ENCODE results near the gene STAT3. TPM values are rescaled to one million over a fixed set of nuclear protein-coding genes. Genes with fewer than 3 reads are reported as not detected.

Gene STAT3
- total and polyA plus RNA-seq, 2 experiments from 2014 or later, result 84.1 to 112 TPM

GRCh38 chr17:42428141-42428944 lies 40.1 kb upstream of the STAT3 start:
- Histone ChIP-seq H3K27me3 (replicated peaks; ENCODE audit: insufficient read depth) (no peaks in the 10 kb centered on the region), H2AFZ (0 out of 2 replicates have a peak overlapping the region, but pooled peaks have one; percentile 28), H3K9ac (peak overlapping the region; percentile 69), H4K20me1 (ENCODE audit: insufficient read depth) (no peaks in the 10 kb centered on the region), H3K9me3 (ENCODE audit: low read depth) (no peaks in the 10 kb centered on the region), H3K4me1 (ENCODE audit: insufficient read depth) (peaks cover 32% of the 10 kb centered on the region), H3K4me3 (no peak overlapping the region), H3K4me2 (ENCODE audit: unreplicated experiment) (peak overlapping the region; percentile 55), H3K9me2 (ENCODE audit: insufficient read depth) (no peaks in the 10 kb centered on the region), H3K79me2 (ENCODE audit: insufficient read depth) (peaks cover 24% of the 10 kb centered on the region), H3K27ac (peak overlapping the region; percentile 81), H3K36me3 (ENCODE audit: low read depth) (no peaks in the 10 kb centered on the region), H3F3A (ENCODE audit: insufficient read depth) (peaks cover 35% of the 10 kb centered on the region)
- in situ Hi-C loops (cut with MboI), result no loop called here
- WGBS, 2 experiments (ENCODE audit: low coverage in 1 of 2, low lambda C conversion rate in 2 of 2, missing lambda C conversion rate in 2 of 2), result 1 to 4% methylated on average over 4 of the region's 4 CpGs
- TF ChIP-seq EZH2phosphoT487 (IDR thresholded peaks at IDR 0.05; ENCODE audit: insufficient read depth, low read depth) (no peak), EZH2 (IDR thresholded peaks at IDR 0.05; ENCODE audit: insufficient read depth, poor library complexity, severe bottlenecking) (no peak)
- peak; percentile 97 for DNase-seq

DNA sequence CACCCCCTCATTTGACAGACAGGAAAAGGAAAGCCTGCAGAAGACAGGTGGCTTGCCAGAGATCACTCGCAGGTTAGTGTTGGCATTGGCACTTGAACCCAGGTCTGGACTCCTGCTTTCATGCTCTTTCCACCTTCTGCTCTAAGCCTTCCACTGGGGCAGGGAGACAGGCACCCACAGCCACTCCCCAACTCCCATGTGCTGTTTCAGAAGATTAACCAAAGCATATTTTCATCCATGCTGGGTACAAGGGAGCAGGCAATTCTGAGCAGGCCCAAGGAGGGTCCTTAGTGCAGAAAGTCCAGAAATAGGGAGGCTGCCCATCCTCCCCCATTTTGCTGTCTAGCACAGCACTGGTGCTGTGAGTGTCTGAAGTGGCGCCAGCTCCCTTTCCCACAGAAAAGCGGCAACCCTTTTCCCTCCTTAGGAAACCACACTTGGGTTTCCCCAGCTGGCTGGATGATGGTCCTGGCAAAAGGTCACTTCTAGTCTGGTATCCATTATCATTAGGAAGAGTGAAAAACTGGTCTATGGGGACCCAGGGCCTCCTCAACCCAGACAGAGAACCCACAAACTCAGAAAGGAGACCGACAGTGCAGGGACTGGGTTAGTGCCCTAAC lies 36.9 kb upstream of the STAT3 start:
- peak overlapping the region; percentile 54; the same call in 1 of the 2 replicates for H2AFZ ChIP-seq

DNA sequence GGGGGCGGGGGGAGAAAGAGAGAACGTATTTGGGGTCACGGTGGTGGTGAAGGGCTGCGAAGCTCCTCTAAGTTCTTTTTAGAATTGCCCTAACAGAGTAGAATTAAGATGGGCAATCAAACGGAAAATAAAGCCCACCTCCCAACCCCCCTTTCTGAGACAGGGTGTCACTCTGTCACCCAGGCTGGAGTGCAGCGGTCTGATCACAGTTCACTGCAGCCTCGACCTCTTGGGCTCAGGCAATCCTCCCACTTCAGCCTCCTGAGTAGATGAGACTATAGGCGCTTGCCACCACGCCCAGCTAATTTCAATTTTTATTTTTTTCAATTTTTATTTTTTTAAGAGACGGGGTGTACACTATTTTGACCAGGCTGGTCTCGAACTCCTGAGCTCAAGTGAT lies 35.5 kb upstream of the STAT3 start:
- no peaks in the 10 kb centered on the region for H3K27me3 ChIP-seq (replicated peaks; ENCODE audit: insufficient read depth)
- H3K4me1 ChIP-seq (ENCODE audit: insufficient read depth), result peaks cover 33% of the 10 kb centered on the region
- peak overlapping the region; percentile 46 for H2AFZ ChIP-seq
- H3K4me2 ChIP-seq (ENCODE audit: unreplicated experiment), result peak overlapping the region; percentile 98
- no peak for DNase-seq
- TF ChIP-seq EZH2 (IDR thresholded peaks at IDR 0.05; ENCODE audit: insufficient read depth, poor library complexity, severe bottlenecking) (no peak), EZH2phosphoT487 (IDR thresholded peaks at IDR 0.05; ENCODE audit: insufficient read depth, low read depth) (no peak)
- peaks cover 66% of the 10 kb centered on the region for H3K79me2 ChIP-seq (ENCODE audit: insufficient read depth)
- H4K20me1 ChIP-seq (ENCODE audit: insufficient read depth), result peaks cover 13% of the 10 kb centered on the region; the same call in 1 of the 2 replicates
- H3K36me3 ChIP-seq (ENCODE audit: low read depth), result peaks cover 2% of the 10 kb centered on the region; the same call in 1 of the 2 replicates
- 42 to 46% methylated on average over 8 to 11 of the region's 11 CpGs for WGBS, 2 experiments (ENCODE audit: low coverage in 1 of 2, low lambda C conversion rate in 2 of 2, missing lambda C conversion rate in 2 of 2)
- peaks cover 57% of the 10 kb centered on the region for H3F3A ChIP-seq (ENCODE audit: insufficient read depth)
- H3K9ac ChIP-seq, result peak overlapping the region; percentile 97
- H3K27ac ChIP-seq, result peak overlapping the region; percentile 91
- peak overlapping the region; percentile 98 for H3K4me3 ChIP-seq
- H3K9me3 ChIP-seq (ENCODE audit: low read depth), result no peaks in the 10 kb centered on the region
- H3K9me2 ChIP-seq (ENCODE audit: insufficient read depth), result no peaks in the 10 kb centered on the region
- in situ Hi-C loops (cut with MboI), result no loop called here

More for the DNA sequence above, 36.9 kb upstream of the STAT3 start:
- no peaks in the 10 kb centered on the region for H3K36me3 ChIP-seq (ENCODE audit: low read depth)
- DNase-seq, result peak; percentile 64
- peak overlapping the region; percentile 40 for H3K4me2 ChIP-seq (ENCODE audit: unreplicated experiment)
- in situ Hi-C loops (cut with MboI), result no loop called here
- H3K4me1 ChIP-seq (ENCODE audit: insufficient read depth), result peaks cover 27% of the 10 kb centered on the region
- TF ChIP-seq EZH2phosphoT487 (IDR thresholded peaks at IDR 0.05; ENCODE audit: insufficient read depth, low read depth) (no peak), EZH2 (IDR thresholded peaks at IDR 0.05; ENCODE audit: insufficient read depth, poor library complexity, severe bottlenecking) (no peak)
- H3K9me2 ChIP-seq (ENCODE audit: insufficient read depth), result no peaks in the 10 kb centered on the region
- peaks cover 53% of the 10 kb centered on the region for H3K79me2 ChIP-seq (ENCODE audit: insufficient read depth)
- 18 to 23% methylated on average over 4 of the region's 4 CpGs for WGBS, 2 experiments (ENCODE audit: low coverage in 1 of 2, low lambda C conversion rate in 2 of 2, missing lambda C conversion rate in 2 of 2)
- no peaks in the 10 kb centered on the region for H3K9me3 ChIP-seq (ENCODE audit: low read depth)
- no peak overlapping the region for H3K4me3 ChIP-seq
- H3F3A ChIP-seq (ENCODE audit: insufficient read depth), result peaks cover 47% of the 10 kb centered on the region
- peak overlapping the region; percentile 16 for H3K9ac ChIP-seq
- no peaks in the 10 kb centered on the region for H3K27me3 ChIP-seq (replicated peaks; ENCODE audit: insufficient read depth)
- H4K20me1 ChIP-seq (ENCODE audit: insufficient read depth), result 0 out of 2 replicates have a peak, but pooled peaks cover 8% of the 10 kb centered on the region
- H3K27ac ChIP-seq, result peak overlapping the region; percentile 55

DNA sequence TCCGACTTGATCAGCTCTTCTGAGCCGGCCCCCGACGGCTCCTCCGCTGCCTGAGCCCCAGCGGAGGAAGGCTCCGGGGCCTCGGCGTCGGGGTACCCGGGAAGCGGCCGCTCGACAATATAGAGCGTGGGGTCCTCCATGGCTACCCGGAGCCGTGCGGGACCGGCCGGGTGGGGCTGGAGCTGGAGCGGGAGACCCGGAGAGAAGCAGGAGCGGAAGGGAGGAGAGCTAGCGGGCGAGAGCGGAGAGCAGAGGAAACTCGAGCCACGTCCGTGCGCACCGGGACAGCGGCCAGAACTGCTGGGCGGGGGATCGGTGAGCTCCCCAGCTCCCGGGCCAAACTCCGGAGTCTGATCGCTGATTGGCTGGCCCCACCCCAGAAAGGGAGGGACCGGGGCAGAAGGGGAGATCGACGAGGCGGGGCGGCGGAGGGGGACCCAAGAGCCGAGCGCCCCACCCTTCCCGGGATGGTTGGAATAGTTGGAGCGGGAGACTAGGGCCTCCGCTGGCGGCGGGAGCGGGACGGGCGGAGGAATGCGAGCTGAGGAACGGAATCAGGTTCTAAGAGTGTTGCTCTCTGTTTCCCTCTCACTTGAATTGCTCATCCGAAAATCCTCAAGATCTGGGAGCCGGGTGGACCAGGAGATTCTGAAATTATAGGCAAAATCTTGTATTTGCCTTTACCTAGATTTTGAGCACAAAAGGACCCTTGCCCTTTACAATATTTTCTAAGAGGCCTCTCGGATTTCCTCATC lies 34.9 kb upstream of the STAT3 start, which contains the start of gene CAVIN1:
Gene CAVIN1, minus strand, starts transcription at position 299 of the 755 bp plus-strand sequence. Its CDS starts 159 bp downstream, at position 140.
- in situ Hi-C loops (cut with MboI), result no loop called here

More for the DNA sequence above, 34.9 kb upstream of the STAT3 start, which contains the start of gene CAVIN1:
- Histone ChIP-seq H3K9me3 (ENCODE audit: low read depth) (no peaks in the 10 kb centered on the region), H3K4me2 (ENCODE audit: unreplicated experiment) (peak within 1 kb of the TSS; percentile 98), H3K79me2 (ENCODE audit: insufficient read depth) (peaks cover 72% of the 10 kb centered on the region), H3K9me2 (ENCODE audit: insufficient read depth) (no peaks in the 10 kb centered on the region), H3F3A (ENCODE audit: insufficient read depth) (peaks cover 60% of the 10 kb centered on the region), H3K9ac (peak within 1 kb of the TSS; percentile 97), H3K4me1 (ENCODE audit: insufficient read depth) (peaks cover 36% of the 10 kb centered on the region), H3K27ac (peak within 1 kb of the TSS; percentile 91), H3K4me3 (peak within 1 kb of the TSS; percentile 98), H3K36me3 (ENCODE audit: low read depth) (peaks cover 7% of the 10 kb centered on the region; the same call in 1 of the 2 replicates), H4K20me1 (ENCODE audit: insufficient read depth) (peaks cover 13% of the 10 kb centered on the region; the same call in 1 of the 2 replicates), H3K27me3 (replicated peaks; ENCODE audit: insufficient read depth) (no peaks in the 10 kb centered on the region), H2AFZ (peak within 1 kb of the TSS; percentile 46)
- WGBS, 2 experiments (ENCODE audit: low coverage in 1 of 2, low lambda C conversion rate in 2 of 2, missing lambda C conversion rate in 2 of 2), result 1% methylated on average over 49 to 58 of the region's 58 CpGs
- peak; percentile 99 for DNase-seq
- TF ChIP-seq EZH2phosphoT487 (IDR thresholded peaks at IDR 0.05; ENCODE audit: insufficient read depth, low read depth), result no peak
- TF ChIP-seq EZH2 (IDR thresholded peaks at IDR 0.05; ENCODE audit: insufficient read depth, poor library complexity, severe bottlenecking), result no peak
